ENCODE results near the gene ACOXL.

Gene ACOXL

GRCh38 chr2:110990440-110990839 lies 258.1 kb downstream of the ACOXL start:
- Histone ChIP-seq H3K27me3 (ENCODE audit: control insufficient read depth in 1 of 2, insufficient read depth in 2 of 2, low read length in 2 of 2) (no peaks in the 10 kb centered on the region), H3K9me3 (ENCODE audit: control insufficient read depth in 1 of 2, low read length in 2 of 2) (no peaks in the 10 kb centered on the region), H3K27ac (ENCODE audit: low read depth, low read length) (no peak overlapping the region), H3K4me1 (ENCODE audit: control insufficient read depth in 1 of 2, insufficient read depth in 2 of 2, low read length in 2 of 2) (no peaks in the 10 kb centered on the region), H3K9ac (ENCODE audit: low read depth in 1 of 2, low read length in 2 of 2) (no peak overlapping the region), H3K36me3 (ENCODE audit: control insufficient read depth in 1 of 2, insufficient read depth in 2 of 2, low read length in 2 of 2) (no peaks in the 10 kb centered on the region), H3K4me3 (ENCODE audit: low read depth in 1 of 2, low read length in 2 of 2) (no peak overlapping the region)

- Histone ChIP-seq H3K9ac (ENCODE audit: low read depth in 1 of 2, low read length in 2 of 2) (no peak overlapping the region), H3K4me3 (ENCODE audit: low read depth in 1 of 2, low read length in 2 of 2) (no peak overlapping the region), H3K36me3 (ENCODE audit: control insufficient read depth in 1 of 2, insufficient read depth in 2 of 2, low read length in 2 of 2) (no peaks in the 10 kb centered on the region), H3K27ac (ENCODE audit: low read depth, low read length) (no peak overlapping the region), H3K4me1 (ENCODE audit: control insufficient read depth in 1 of 2, insufficient read depth in 2 of 2, low read length in 2 of 2) (no peaks in the 10 kb centered on the region), H3K27me3 (ENCODE audit: control insufficient read depth in 1 of 2, insufficient read depth in 2 of 2, low read length in 2 of 2) (no peaks in the 10 kb centered on the region), H3K9me3 (ENCODE audit: control insufficient read depth in 1 of 2, low read length in 2 of 2) (no peaks in the 10 kb centered on the region)
Observed at GRCh38 chr2:110991911-110992310, 259.5 kb downstream of the ACOXL start.

GRCh38 chr2:110992886-110993285 lies 260.5 kb downstream of the ACOXL start:
- Histone ChIP-seq H3K36me3 (ENCODE audit: control insufficient read depth in 1 of 2, insufficient read depth in 2 of 2, low read length in 2 of 2) (no peaks in the 10 kb centered on the region), H3K27ac (ENCODE audit: low read depth, low read length) (no peak overlapping the region), H3K9me3 (ENCODE audit: control insufficient read depth in 1 of 2, low read length in 2 of 2) (no peaks in the 10 kb centered on the region), H3K27me3 (ENCODE audit: control insufficient read depth in 1 of 2, insufficient read depth in 2 of 2, low read length in 2 of 2) (no peaks in the 10 kb centered on the region), H3K9ac (ENCODE audit: low read depth in 1 of 2, low read length in 2 of 2) (no peak overlapping the region), H3K4me1 (ENCODE audit: control insufficient read depth in 1 of 2, insufficient read depth in 2 of 2, low read length in 2 of 2) (no peaks in the 10 kb centered on the region), H3K4me3 (ENCODE audit: low read depth in 1 of 2, low read length in 2 of 2) (no peak overlapping the region)

- no peaks in the 10 kb centered on the region for H3K36me3 ChIP-seq (ENCODE audit: control insufficient read depth in 1 of 2, insufficient read depth in 2 of 2, low read length in 2 of 2)
- no peaks in the 10 kb centered on the region for H3K27me3 ChIP-seq (ENCODE audit: control insufficient read depth in 1 of 2, insufficient read depth in 2 of 2, low read length in 2 of 2)
- no peaks in the 10 kb centered on the region for H3K4me1 ChIP-seq (ENCODE audit: control insufficient read depth in 1 of 2, insufficient read depth in 2 of 2, low read length in 2 of 2)
- no peak overlapping the region for H3K27ac ChIP-seq (ENCODE audit: low read depth, low read length)
- no peak overlapping the region for H3K9ac ChIP-seq (ENCODE audit: low read depth in 1 of 2, low read length in 2 of 2)
- no peak overlapping the region for H3K4me3 ChIP-seq (ENCODE audit: low read depth in 1 of 2, low read length in 2 of 2)
- no peaks in the 10 kb centered on the region for H3K9me3 ChIP-seq (ENCODE audit: control insufficient read depth in 1 of 2, low read length in 2 of 2)
Observed at GRCh38 chr2:110993557-110994231, 261.3 kb downstream of the ACOXL start.

- no peak overlapping the region for H3K4me3 ChIP-seq (ENCODE audit: low read depth in 1 of 2, low read length in 2 of 2)
- no peak overlapping the region for H3K27ac ChIP-seq (ENCODE audit: low read depth, low read length)
- no peaks in the 10 kb centered on the region for H3K9me3 ChIP-seq (ENCODE audit: control insufficient read depth in 1 of 2, low read length in 2 of 2)
- no peak overlapping the region for H3K9ac ChIP-seq (ENCODE audit: low read depth in 1 of 2, low read length in 2 of 2)
- H3K36me3 ChIP-seq (ENCODE audit: control insufficient read depth in 1 of 2, insufficient read depth in 2 of 2, low read length in 2 of 2) = no peaks in the 10 kb centered on the region
- no peaks in the 10 kb centered on the region for H3K27me3 ChIP-seq (ENCODE audit: control insufficient read depth in 1 of 2, insufficient read depth in 2 of 2, low read length in 2 of 2)
- H3K4me1 ChIP-seq (ENCODE audit: control insufficient read depth in 1 of 2, insufficient read depth in 2 of 2, low read length in 2 of 2) = no peaks in the 10 kb centered on the region
Observed at GRCh38 chr2:110994250-110994961, 262.0 kb downstream of the ACOXL start.

- Histone ChIP-seq H3K9ac (ENCODE audit: low read depth in 1 of 2, low read length in 2 of 2) (no peak overlapping the region), H3K36me3 (ENCODE audit: control insufficient read depth in 1 of 2, insufficient read depth in 2 of 2, low read length in 2 of 2) (no peaks in the 10 kb centered on the region), H3K9me3 (ENCODE audit: control insufficient read depth in 1 of 2, low read length in 2 of 2) (no peaks in the 10 kb centered on the region), H3K4me3 (ENCODE audit: low read depth in 1 of 2, low read length in 2 of 2) (no peak overlapping the region), H3K27ac (ENCODE audit: low read depth, low read length) (no peak overlapping the region), H3K4me1 (ENCODE audit: control insufficient read depth in 1 of 2, insufficient read depth in 2 of 2, low read length in 2 of 2) (no peaks in the 10 kb centered on the region), H3K27me3 (ENCODE audit: control insufficient read depth in 1 of 2, insufficient read depth in 2 of 2, low read length in 2 of 2) (no peaks in the 10 kb centered on the region)
Observed at GRCh38 chr2:110995911-110996310, 263.5 kb downstream of the ACOXL start.

GRCh38 chr2:110997331-110998045 lies 265.1 kb downstream of the ACOXL start:
- Histone ChIP-seq H3K4me3 (ENCODE audit: low read depth in 1 of 2, low read length in 2 of 2) (no peak overlapping the region), H3K36me3 (ENCODE audit: control insufficient read depth in 1 of 2, insufficient read depth in 2 of 2, low read length in 2 of 2) (no peaks in the 10 kb centered on the region), H3K4me1 (ENCODE audit: control insufficient read depth in 1 of 2, insufficient read depth in 2 of 2, low read length in 2 of 2) (no peaks in the 10 kb centered on the region), H3K9ac (ENCODE audit: low read depth in 1 of 2, low read length in 2 of 2) (no peak overlapping the region), H3K27ac (ENCODE audit: low read depth, low read length) (no peak overlapping the region), H3K27me3 (ENCODE audit: control insufficient read depth in 1 of 2, insufficient read depth in 2 of 2, low read length in 2 of 2) (no peaks in the 10 kb centered on the region), H3K9me3 (ENCODE audit: control insufficient read depth in 1 of 2, low read length in 2 of 2) (no peaks in the 10 kb centered on the region)

- Histone ChIP-seq H3K27me3 (ENCODE audit: control insufficient read depth in 1 of 2, insufficient read depth in 2 of 2, low read length in 2 of 2) (no peaks in the 10 kb centered on the region), H3K9ac (ENCODE audit: low read depth in 1 of 2, low read length in 2 of 2) (no peak overlapping the region), H3K4me3 (ENCODE audit: low read depth in 1 of 2, low read length in 2 of 2) (no peak overlapping the region), H3K27ac (ENCODE audit: low read depth, low read length) (no peak overlapping the region), H3K9me3 (ENCODE audit: control insufficient read depth in 1 of 2, low read length in 2 of 2) (no peaks in the 10 kb centered on the region), H3K36me3 (ENCODE audit: control insufficient read depth in 1 of 2, insufficient read depth in 2 of 2, low read length in 2 of 2) (no peaks in the 10 kb centered on the region), H3K4me1 (ENCODE audit: control insufficient read depth in 1 of 2, insufficient read depth in 2 of 2, low read length in 2 of 2) (no peaks in the 10 kb centered on the region)
Observed at GRCh38 chr2:110998311-110998710, 265.9 kb downstream of the ACOXL start.

GRCh38 chr2:110999626-111000025 lies 267.3 kb downstream of the ACOXL start:
- Histone ChIP-seq H3K36me3 (ENCODE audit: control insufficient read depth in 1 of 2, insufficient read depth in 2 of 2, low read length in 2 of 2) (no peaks in the 10 kb centered on the region), H3K27ac (ENCODE audit: low read depth, low read length) (no peak overlapping the region), H3K9ac (ENCODE audit: low read depth in 1 of 2, low read length in 2 of 2) (no peak overlapping the region), H3K27me3 (ENCODE audit: control insufficient read depth in 1 of 2, insufficient read depth in 2 of 2, low read length in 2 of 2) (no peaks in the 10 kb centered on the region), H3K4me1 (ENCODE audit: control insufficient read depth in 1 of 2, insufficient read depth in 2 of 2, low read length in 2 of 2) (no peaks in the 10 kb centered on the region), H3K9me3 (ENCODE audit: control insufficient read depth in 1 of 2, low read length in 2 of 2) (no peaks in the 10 kb centered on the region), H3K4me3 (ENCODE audit: low read depth in 1 of 2, low read length in 2 of 2) (no peak overlapping the region)

- peaks cover 0 to 9% of the 10 kb centered on the region in 2 donors for H3K4me1 ChIP-seq (ENCODE audit: control insufficient read depth in 1 of 2, insufficient read depth in 2 of 2, low read length in 2 of 2)
- H3K4me3 ChIP-seq (ENCODE audit: low read depth in 1 of 2, low read length in 2 of 2) = no peak overlapping the region
- no peaks in the 10 kb centered on the region for H3K27me3 ChIP-seq (ENCODE audit: control insufficient read depth in 1 of 2, insufficient read depth in 2 of 2, low read length in 2 of 2)
- no peaks in the 10 kb centered on the region for H3K36me3 ChIP-seq (ENCODE audit: control insufficient read depth in 1 of 2, insufficient read depth in 2 of 2, low read length in 2 of 2)
- H3K9me3 ChIP-seq (ENCODE audit: control insufficient read depth in 1 of 2, low read length in 2 of 2) = no peaks in the 10 kb centered on the region
- no peak overlapping the region for H3K27ac ChIP-seq (ENCODE audit: low read depth, low read length)
- no peak overlapping the region for H3K9ac ChIP-seq (ENCODE audit: low read depth in 1 of 2, low read length in 2 of 2)
Observed at GRCh38 chr2:111005307-111005706, 272.9 kb downstream of the ACOXL start.

Data from duodenal mucosa (tissue), 2 donors.